Mucosa of gallbladder (tissue), 1 donor: ENCODE data around the gene DNAJA4. TPM values are rescaled to one million over a fixed set of nuclear protein-coding genes. Genes with fewer than 3 reads are reported as not detected.

Experiments
- DNase-seq: peaks from one replicate; pipeline ENCODE4 v3.0.0-alpha.2; 2020; ENCODE audit warnings: low spot score
- total RNA-seq: library from RNA; stranded (reverse); gene quantifications from one replicate; pipeline ENCODE4 v1.2.1, GENCODE V29; 2021
- donor health status: DM: no; HTN: no; CAD: no.

Gene DNAJA4
- total RNA-seq, 1 donor from 2014 or later: 36.9 TPM

DNA sequence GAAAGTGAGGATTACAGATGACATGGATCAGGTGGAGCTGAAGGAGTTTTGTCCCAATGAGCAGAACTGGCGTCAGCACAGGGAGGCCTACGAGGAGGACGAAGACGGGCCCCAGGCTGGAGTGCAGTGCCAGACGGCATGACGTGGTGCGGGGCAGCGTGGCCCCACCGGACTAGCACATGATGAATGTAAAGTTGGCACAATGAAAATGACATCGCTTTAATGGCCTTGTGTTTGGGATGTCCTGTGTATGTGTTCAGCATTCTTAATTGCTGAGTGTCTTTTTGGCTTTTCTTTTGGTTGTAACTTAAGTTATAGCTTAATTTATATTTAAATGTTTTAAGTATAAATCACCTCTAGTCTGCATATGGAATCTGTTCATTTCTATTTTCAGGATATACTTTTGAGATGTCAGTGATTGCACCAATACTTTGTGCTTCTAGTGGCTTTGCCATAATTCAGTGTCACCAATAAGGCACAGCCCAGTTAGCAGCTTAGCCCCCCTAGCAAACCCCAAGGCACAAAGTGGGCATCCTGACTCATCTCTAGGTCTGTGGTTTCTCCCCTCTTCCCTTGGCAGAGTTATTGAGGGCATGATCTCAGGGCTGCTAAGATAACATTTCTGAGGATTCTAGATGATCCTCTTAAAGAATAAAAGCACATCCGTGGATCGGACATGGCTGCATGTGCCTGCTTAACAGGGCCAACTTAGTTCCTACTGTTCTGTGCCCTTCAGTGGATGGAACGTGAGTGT is 16.1 kb downstream of the DNAJA4 start:
- DNase-seq: no peak

DNA sequence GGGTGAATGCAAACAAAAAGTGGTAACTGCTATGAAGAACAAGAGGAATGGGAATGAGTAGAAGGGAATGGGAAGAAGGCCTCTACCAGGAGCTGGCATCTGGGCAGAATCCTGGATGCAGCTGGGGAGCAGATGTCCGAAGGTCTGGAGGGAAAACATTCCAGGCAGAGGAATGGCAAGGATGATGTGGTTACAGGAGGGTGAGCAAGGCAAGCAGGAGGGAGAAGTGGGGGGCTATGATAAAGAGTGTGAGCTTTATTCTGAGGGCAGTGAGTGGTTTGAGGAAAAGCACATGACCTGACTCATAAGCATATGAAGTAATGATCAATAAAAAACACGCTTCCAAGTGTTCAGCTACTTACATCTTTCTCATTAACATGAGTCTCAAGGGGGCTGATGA is 18.0 kb downstream of the DNAJA4 start:
- no peak for DNase-seq

DNA sequence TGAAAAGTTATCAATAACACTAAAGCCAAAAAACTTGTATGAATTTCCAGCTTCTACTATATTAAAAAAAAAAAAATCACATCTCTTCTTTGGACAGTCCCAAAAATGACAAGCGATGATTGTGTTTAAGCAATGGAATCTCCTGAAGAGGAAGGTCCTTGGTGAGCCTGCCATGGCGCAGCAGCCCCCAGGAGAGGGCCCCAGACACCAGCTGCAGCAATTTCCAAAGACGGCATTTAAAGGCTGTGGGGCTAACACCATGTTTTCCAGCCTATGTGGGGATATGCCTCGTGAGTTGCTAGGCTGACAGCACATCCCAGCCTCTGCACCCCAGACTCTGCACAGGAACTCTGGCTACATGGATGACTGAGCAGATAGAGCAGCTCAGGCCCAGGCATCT is 20.4 kb downstream of the DNAJA4 start:
- no peak for DNase-seq

DNA sequence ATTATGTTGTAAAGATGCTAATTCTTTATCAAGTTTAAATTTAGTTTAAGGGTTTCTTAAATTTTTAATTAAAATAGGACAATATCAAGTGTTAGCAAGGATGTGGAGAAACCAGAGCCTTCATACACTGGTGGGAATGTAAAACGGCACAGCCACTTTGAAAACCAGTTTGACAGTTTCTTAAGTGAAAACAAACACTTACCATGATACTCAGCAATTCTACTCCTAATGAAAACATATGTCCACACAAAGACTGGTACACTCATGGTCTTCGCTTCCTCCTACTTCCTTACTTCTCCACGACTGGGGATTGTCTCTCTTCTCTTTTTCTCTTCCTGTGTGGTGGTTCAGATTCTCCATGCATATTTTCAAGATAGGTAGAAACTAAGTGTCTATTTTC is 25.9 kb downstream of the DNAJA4 start:
- no peak for DNase-seq

DNA sequence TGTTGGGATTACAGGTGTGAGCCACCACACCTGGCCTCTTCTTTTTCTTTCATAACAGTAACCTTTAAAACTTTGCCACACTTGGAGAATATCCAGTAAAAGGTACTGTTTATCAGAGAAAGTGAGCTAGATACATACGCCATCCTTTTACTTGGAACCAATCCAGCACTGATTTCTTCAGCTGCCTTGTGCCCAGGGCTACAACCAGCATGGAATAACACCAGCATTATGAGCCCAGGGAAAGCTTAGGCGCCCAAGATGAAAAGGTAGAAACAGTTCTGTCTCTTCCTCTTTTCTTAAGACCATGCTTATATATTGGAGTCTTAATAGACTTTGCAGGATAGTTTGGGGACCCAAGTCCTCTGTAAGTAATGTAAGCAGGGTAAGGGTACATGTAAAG is 26.7 kb downstream of the DNAJA4 start:
- DNase-seq: no peak

DNA sequence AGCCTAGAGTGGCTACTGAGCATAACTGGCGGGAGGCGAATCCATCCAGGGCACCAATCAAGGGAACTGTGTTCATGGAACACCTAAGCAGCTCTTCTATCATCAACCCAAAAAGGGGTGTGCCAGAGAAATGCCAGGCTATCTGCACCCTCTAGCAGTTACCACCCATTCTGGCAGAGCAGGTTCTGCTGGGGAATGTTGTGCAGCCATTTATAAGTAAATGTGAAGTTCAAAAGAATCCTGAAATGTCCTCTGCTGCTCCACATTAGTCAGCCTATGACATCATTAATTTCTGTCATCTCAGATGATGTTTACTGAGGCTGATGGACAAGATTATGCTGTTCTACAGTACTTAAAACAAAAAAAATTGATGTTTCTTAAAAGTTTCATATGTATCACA is 27.3 kb downstream of the DNAJA4 start:
- no peak for DNase-seq

DNA sequence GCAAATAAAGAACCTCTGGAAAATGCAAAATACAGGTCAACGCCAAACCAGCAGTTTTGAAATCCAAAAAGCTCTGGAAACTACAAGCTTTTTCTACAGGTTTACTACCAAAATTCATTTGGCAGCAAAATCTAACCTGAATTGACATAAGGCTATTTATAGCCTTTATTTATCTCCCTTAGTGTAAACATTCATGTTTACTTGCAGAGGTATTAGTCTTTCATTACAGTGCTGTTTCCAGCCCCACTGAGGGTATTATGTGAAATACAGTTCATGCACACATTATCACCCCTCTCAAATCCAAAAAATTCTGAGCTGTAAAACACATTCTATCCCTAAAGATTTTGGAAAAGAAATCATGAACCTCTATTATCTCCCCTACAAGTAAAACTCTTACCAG is 27.9 kb downstream of the DNAJA4 start:
- no peak for DNase-seq

DNA sequence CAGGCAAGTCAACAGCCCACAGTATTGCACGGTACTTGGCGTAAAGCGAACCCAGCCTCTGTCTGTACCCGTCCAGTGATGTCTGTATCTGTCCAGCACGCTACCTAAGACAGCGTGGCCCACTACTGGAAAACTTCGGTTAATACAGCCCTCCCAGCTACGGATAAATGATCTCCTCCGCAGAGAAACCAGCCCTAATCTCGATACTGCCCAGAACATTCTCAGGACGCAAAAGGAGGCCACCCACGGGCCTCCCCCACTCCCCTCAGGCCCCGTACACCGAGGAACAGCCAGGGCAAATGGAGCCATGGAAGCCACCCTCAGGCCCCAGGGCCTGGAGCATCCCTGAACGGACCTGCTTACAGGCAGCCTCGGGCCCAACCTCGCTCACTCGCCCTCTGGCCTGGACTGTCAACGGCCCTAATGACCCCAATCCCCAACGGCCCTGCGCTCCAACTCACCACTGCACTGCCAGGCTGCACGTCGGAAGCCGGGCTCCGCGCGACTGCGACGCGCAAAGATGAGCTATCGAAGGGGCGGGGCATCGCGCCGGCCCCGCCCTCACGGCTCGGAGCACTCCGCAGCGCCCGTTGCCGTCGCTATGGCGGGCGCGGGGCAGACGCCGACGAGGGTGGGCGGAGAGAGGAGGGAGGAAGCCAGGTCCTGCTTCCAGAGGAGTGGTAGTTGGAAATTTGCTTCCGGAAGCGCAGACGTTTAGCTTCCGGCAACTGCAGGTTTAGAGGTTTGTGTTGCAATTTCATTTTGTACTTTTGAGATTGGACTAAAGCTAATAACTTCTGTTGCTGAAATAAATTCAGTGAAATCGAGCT is 35.0 kb downstream of the DNAJA4 start, which contains the start of gene SKIC8:
SKIC8 (minus strand) TSS at position 509 of the 830 bp plus-strand sequence. CDS start 3,923 bp downstream, outside the sequence.
- DNase-seq: peak; percentile 92

DNA sequence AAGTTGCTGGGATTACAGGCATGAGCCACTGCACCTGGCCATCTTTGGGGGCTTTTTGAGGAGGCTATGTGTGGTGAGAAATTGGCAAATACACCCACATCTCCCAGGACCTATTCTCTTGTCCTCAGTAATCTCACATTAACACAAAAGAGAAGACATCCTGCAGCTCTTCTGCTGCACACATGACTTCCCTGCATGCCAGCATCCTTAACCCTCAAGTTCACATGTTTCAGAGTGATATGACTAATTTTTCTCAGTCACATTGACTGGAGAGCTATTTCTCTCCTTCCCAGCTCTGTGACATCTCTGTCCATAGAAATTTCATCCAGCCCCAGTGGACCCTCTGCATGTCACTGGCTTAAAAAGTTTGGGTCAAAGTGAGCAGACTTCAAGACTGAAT is 37.0 kb downstream of the DNAJA4 start:
- no peak for DNase-seq

DNA sequence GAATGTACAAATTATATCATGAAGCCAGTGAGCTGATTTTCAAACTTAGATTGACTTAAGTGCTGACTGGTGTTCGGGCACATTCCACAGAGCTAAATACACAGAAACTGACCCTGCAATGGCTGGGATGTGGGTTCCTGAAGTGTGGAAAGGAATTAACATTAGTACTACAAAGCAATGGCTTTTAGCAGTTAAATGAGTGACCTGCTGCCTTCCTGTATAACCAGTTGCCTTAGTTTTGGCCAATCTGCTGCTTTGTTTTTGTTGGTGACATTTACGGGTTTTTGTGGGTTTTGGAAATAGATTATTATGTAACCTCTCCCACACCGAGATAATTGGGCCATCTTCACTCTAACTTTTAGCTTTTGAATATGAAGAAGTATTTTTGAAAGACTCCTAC is 37.5 kb downstream of the DNAJA4 start:
- DNase-seq: no peak

DNA sequence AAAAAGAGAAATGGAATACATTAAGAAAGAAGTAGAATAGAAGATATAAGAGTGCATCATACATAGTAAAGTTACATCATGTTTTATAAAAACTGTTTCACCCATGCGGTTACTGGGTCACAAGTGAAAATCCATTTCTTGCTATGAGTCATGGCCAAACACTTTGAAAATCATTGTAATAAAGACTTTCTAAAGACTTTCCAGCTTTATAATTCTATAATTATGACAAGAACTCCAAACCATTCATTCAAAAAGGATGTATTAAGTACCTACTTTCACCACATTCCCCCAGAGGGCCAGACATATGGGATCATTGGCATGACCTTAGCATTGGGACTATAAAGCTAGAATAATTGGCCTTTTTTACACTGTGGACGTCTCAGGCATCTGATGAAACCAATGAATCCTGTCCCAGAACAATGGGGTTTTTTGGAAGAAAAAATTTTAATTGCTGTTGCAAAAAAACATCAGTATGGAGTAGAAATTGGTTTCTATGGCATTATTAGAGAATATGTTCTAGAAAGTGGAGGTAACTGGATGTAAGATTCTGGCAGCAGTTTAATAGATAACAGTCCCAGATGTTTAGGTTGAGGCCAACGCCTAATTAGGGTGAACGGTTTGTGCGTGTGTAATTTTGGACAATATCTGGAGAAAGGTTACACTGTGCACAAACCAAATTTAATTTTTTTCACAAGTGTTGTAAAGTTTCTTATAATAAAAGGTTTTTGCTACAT is 38.4 kb downstream of the DNAJA4 start:
- no peak for DNase-seq

DNA sequence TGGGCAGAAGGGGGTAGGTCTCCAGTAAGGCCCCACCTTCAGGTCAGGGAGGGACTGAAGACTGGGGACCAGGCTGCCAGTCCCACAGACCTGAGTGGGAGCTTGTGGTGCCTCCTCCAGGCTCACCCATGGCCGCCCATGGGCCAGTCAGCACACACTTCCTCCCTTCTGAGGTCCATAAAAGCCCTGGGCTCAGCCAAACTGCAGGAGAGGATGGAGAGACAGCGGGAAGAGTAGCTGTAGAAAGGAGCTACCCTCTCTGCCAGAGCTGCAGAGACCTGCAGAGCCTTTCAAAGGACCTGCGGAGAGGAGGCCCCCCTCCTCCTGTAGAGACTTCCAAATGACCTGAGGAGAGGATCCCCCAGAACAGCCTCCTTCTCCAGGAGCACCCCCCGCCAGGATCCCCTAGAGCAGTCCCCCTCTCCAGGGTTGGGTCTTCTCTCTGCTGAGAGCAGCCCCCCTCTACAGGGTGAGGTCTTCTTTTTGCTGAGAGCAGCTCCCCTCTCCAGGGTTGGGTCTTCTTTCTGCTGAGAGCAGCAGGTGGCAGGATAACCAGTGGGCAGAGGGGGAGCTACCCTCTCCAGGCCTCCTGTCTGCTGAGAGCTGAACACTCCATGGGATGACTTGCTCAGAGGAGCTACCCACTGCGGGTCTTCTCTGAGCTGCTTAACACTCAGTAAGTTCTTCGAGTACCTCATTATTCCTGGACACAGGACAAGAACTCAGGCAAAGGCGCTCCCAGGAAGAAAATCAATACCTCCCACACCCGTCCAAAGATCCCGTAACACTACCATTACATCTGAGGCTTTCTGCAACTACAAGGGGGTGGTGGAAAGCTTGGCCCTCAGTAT is 40.1 kb downstream of the DNAJA4 start:
- DNase-seq: no peak

DNA sequence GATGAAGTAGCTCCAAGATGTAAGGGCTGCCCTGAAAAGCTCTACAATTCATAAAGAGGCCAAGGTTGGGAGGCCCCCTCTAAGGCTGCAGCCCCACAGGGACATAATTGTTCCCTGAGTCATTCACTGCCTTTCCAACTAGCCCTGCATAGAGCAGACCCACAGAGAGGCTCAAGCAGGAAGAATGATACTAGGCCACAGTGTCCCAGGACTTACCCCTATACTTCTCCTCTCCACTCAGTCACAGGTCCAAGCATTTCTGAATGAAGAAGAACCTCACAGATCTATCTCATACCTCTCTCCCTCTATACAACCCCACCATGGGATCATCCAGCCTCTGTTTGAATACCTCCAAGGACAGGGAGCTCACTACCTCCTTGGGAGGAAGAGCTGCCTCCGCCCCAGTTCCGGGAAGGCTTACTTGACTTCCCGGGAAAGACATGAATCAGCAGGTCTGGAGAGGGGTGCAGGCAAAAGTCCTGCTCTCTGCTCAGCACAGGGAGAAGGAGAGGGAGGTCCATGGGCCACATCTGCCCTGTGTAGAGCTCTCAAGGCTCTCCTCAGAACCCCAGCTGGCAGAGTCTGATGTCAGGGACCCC is 41.9 kb downstream of the DNAJA4 start:
- DNase-seq: no peak

DNA sequence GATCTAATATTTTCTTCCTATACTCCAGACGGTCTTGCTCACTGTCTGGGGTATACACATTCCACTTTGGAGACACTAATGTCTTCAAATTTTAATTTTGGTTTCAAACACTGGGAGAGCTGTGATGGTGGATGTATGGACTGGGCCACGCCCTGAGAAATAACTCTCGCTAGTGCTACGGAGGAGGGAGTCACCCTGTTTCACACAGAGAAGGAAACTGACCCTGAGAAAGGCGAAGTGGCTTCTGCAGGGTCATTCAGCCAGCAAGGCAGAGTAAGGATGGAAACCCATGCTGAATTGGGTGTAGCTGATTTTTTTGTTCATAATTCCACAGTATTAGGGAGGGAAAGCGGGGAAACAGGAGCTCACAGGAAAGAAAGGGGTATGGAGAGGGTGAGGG is 43.6 kb downstream of the DNAJA4 start:
- no peak for DNase-seq

DNA sequence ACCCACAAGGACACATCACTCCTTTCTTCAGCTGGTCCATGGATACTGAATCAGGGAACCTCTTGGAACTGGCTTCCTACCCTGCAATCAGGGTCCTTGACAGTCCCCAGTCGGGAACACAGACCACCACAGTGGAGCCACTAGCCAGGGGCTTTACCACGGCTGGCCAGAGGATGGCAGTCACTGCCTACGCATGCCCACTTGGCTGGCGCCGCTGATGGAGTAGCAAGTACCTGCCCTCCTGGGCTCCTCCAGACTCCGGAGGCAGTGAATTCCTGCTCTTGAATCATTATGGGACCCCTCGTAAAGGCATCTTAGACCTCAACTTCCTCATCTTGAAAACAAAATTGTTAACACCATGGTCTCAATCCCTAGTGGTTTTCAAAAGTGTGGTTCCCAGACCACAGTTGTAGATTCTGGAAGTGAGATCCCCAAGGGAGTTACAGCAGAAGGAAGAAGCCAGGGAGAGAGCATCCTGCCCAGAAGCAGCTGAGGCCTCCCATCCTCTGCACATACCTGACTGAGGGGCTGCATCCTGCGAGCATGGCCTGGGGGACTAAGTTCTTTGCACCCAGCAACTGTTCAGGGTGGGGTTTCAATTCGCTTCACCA is 44.2 kb downstream of the DNAJA4 start:
- DNase-seq: peak; percentile 56

DNA sequence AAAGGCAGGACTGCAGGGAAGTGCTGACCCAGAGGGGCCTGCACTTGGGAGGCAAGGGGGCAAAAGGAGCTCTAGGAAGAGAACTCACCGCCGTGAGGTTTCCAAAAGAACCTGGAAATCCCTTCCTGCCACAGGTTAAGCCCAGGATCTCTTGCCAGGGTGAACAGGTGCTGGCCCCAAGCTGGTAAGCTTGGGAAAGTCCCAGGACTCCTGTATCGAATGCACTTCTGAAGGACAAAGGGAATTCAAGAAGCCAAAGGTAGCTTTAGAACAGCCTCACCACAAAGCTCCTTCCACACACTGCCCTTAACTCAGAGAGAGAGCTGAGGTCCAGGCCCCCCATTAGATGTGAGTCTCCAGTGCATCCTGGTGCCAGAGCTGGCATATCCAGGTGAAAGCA is 46.9 kb downstream of the DNAJA4 start:
- DNase-seq: no peak

DNA sequence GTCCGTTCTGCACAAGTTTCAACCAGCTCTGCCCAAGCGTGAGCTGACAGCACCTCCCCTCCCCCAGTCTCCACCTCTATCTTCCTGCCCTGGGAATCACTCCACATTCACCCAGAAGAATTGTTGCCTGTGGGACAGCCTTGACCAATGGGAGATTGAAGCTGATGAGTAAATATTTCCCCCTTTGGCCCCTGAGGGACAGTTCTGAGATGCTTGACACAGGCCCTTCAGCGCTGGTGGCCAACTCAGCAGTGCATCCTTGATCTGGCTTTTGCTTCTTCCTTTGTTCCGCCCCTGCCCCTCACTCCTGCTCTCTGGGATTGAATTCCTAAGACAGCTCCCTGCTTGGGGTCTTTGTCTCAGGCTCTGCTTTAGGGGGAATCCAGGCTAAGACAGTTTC is 48.2 kb downstream of the DNAJA4 start:
- DNase-seq: no peak

DNA sequence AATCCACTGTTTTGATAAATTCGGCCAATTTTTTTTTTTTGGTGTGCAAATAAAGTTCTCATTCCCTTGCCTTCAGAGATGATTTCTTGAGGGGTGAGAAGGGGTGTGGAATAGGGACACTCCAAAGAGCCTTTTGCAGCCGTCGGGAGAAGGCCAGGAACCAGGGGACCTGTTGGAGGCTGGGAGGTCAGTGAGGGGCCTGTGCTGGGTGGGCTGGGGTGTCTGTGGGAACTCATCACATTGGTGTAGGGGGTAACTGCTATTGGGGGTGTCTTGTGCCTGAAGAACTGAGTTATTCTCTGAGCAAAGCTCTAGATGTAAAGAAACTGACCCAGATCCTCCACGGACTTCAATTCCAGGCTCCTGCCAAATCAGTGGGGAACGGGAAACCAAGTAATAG is 48.6 kb downstream of the DNAJA4 start:
- no peak for DNase-seq

DNA sequence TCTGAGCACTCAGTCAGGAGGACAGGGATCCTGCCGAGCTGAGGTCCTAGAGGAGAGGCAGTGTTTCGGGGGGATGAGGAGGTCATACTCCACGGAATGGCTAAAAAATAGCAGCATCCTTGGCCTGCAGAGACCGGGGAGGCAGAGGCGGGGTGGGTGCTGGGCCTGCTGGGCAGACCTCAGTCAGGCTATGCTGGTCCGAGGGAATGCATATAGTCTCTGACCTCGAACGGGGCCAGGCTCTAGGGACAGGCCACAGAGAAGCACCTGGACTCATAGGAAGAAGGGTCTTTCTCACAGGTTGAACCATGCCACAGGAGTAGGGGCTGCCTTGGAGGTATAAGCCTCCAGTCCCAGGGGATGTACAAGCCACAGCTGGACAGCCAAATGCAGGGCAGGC is 49.0 kb downstream of the DNAJA4 start:
- DNase-seq: no peak

DNA sequence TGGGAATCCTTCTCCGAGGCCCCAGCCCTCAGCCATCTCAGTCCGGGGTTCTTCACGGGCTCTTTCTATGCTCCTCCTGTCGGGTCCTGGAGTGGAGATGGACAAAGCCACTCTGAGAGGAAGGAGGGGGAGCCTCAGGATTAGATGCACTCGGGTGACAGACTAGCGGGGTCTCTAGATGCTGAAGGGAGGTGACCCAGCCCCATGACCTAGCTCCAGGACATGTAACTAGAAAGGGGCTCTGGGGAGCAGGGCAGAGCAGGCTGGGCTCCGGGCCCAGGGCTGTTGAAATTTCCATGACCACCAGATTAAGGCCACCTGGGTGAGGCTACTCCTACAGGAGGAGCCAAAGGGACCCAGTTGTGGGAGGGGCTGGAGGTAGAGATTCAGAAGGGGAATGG is 49.8 kb downstream of the DNAJA4 start:
- DNase-seq: no peak
